ENCODE results near the gene IRF1.
"Not testable (repeated sequence)": the region's sequence is repeated elsewhere in the genome, so short reads cannot be mapped to it uniquely, and the experiment has no call there.

IRF1 gene

DNA sequence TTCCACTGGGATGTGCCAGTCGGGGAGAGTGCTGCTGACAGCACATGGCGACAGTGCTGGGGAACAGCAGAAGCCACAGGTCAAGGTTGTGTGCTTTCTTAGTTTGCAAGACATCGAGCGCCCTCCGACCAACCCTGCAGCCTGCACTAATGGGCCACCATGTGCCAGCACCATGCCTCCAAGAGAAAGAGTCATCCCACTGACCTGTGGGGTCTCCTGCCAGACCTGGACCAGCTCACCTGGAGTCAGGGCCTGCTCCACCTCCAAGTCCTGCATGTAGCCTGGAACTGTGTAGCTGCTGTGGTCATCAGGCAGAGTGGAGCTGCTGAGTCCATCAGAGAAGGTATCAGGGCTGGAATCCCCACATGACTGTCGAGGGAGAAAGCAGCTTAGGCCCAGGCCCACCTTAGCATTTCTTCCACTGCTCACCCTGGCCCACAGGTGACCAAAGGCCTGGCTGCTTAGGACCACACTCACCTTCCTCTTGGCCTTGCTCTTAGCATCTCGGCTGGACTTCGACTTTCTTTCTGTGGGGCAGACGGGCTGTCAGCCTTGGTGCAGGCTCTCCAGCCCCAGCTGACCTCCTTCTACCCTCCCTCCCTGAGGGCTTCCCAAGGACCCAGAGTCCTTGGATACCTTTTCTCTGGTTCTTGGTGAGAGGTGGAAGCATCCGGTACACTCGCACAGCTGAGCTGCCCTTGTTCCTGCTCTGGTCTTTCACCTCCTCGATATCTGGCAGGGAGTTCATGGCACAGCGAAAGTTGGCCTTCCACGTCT is 4.1 kb downstream of the IRF1 start:
- Mint-ChIP-seq H3K27me3 (ENCODE audit: low read depth, poor library complexity) (peaks cover 38% of the 10 kb centered on the region), H3K4me3 (no peak overlapping the region), H3K36me3 (ENCODE audit: low read depth) (no peaks in the 10 kb centered on the region), H3K27ac (no peak overlapping the region), H3K4me1 (peaks cover 5% of the 10 kb centered on the region), H3K9me3 (no peaks in the 10 kb centered on the region)
- no peak for DNase-seq
- TF ChIP-seq, protein P1, sequence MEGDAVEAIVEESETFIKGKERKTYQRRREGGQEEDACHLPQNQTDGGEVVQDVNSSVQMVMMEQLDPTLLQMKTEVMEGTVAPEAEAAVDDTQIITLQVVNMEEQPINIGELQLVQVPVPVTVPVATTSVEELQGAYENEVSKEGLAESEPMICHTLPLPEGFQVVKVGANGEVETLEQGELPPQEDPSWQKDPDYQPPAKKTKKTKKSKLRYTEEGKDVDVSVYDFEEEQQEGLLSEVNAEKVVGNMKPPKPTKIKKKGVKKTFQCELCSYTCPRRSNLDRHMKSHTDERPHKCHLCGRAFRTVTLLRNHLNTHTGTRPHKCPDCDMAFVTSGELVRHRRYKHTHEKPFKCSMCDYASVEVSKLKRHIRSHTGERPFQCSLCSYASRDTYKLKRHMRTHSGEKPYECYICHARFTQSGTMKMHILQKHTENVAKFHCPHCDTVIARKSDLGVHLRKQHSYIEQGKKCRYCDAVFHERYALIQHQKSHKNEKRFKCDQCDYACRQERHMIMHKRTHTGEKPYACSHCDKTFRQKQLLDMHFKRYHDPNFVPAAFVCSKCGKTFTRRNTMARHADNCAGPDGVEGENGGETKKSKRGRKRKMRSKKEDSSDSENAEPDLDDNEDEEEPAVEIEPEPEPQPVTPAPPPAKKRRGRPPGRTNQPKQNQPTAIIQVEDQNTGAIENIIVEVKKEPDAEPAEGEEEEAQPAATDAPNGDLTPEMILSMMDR (IDR thresholded peaks at IDR 0.05), result no peak

DNA sequence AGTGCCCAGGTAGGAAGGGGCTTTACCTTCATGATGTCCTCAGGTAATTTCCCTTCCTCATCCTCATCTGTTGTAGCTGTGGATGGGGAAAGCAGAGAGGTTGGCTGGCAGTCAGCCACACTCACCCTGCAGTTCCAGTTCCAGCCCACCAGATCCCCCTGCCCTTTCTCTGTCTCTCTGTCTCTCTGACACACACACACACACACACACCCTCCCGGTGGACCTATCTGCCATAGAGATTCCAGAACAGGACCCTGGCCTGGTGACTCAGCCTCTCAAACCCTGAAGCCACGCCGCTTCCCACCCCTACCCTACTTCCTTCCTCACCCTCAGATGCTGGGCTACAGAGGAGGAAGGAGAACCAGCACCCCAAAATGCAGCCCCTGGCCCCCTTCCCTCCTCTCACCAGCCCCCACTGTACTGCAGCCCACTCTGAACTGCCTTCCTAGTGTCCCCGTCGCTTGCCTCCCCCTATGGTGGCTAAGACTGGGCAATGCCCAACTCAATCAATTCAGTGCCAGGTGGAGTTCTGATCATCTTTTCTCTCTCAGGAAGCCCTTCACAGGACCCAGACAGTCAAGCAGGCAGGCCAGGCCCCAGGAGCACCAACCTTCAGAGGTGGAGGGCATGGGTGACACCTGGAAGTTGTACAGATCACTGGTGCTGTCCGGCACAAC is 4.8 kb downstream of the IRF1 start:
- peaks cover 9% of the 10 kb centered on the region for H3K4me1 Mint-ChIP-seq
- peaks cover 32% of the 10 kb centered on the region for H3K27me3 Mint-ChIP-seq (ENCODE audit: low read depth, poor library complexity)
- H3K36me3 Mint-ChIP-seq (ENCODE audit: low read depth), result no peaks in the 10 kb centered on the region
- no peak overlapping the region for H3K27ac Mint-ChIP-seq
- no peak overlapping the region for H3K4me3 Mint-ChIP-seq
- TF ChIP-seq, protein P1 (IDR thresholded peaks at IDR 0.05), result no peak
- no peak for DNase-seq
- no peaks in the 10 kb centered on the region for H3K9me3 Mint-ChIP-seq

DNA sequence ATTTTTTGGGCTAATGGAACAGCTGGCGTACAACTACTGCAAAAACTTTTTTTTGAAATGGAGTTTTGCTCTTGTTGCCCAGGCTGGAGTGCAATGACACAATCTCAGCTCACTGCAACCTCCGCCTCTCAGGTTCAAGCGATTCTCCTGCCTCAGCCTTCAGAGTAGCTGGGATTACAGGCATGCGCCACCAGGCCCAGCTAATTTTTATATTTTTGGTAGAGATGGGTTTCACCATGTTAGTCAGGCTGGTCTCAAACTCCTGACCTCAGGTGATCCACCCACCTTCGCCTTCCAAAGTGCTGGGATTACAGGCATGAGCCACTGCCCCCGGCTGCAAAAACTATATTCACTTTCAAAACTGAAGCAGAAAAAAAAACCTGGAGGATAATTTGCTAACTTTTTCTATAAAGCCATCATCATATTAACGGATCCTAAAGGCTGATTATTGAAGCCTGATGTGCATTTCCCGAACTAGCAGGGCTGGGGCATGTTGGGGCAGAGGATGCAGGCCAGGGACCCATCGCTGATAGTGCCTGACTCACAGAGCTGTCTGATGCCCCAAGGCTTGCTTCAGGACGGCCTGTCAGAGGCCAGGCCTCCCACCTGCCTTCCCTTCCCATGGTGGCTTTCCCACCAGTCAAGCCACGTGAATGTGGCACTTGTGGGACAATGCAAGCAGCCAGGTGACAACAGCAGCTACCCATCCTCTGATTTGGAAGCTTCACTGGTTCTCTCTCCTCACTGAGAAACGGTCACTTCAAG is 5.5 kb downstream of the IRF1 start:
- not testable (repeated sequence) for DNase-seq; H3K36me3 Mint-ChIP-seq (ENCODE audit: low read depth); H3K9me3 Mint-ChIP-seq; H3K4me3 Mint-ChIP-seq; H3K4me1 Mint-ChIP-seq; H3K27ac Mint-ChIP-seq
- peaks cover 32% of the 10 kb centered on the region for H3K27me3 Mint-ChIP-seq (ENCODE audit: low read depth, poor library complexity)

DNA sequence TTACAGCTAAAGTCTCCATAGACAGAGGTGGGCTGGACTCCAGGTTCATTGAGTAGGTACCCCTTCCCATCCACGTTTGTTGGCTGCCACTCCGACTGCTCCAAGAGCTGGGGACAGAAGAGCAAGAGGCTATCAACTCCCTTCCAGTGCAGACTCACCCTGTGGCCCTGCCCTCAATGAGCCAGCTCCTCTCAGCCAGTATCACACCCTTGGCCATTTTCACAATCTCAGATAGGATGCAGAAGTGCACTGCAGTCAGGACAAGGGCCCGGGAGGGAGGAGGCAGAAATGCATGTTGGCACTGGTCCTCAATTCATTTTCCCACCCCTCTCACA is 6.2 kb downstream of the IRF1 start:
- Mint-ChIP-seq H3K4me1 (peaks cover 5% of the 10 kb centered on the region), H3K27me3 (ENCODE audit: low read depth, poor library complexity) (peaks cover 25% of the 10 kb centered on the region), H3K9me3 (no peaks in the 10 kb centered on the region), H3K27ac (no peak overlapping the region), H3K36me3 (ENCODE audit: low read depth) (no peaks in the 10 kb centered on the region), H3K4me3 (no peak overlapping the region)
- TF ChIP-seq, protein P1 (IDR thresholded peaks at IDR 0.05), result no peak
- DNase-seq, result no peak

DNA sequence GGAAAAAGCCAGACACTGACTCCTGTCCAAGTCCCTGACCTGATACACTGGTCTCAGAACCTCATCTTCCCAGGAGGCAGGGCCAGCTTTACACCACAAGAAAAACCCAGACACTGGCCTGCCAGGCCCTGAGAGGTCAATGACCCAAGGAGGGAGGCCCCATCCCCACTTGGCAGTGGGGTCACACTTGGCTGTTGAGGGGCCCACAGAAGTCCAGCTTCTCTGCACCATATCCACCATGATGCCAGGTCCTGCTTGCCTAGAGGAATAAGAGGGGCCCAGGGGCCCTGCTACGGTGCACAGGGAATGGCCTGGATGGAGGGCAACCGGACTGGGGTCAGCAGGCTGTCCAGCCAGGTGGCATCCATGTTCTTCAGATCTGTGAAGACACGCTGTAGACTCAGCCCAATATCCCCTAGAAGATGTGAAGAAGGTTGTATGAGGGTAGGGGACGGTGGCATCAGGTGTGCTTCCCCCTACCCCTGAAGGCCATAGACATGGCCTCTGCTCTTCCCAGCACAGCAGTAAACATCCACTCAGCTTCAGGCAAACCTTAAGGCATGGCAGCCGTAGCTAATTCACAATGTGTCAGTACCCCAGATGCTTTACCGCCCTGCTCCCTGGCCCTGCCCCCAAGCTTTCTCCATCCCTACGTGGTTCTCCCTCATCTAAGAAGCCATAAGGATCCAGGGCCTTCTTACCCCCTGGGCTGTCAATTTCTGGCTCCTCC is 6.7 kb downstream of the IRF1 start:
- no peak for DNase-seq
- peaks cover 5% of the 10 kb centered on the region for H3K4me1 Mint-ChIP-seq

More for the DNA sequence above, 6.7 kb downstream of the IRF1 start:
- no peaks in the 10 kb centered on the region for H3K36me3 Mint-ChIP-seq (ENCODE audit: low read depth)
- peaks cover 20% of the 10 kb centered on the region for H3K27me3 Mint-ChIP-seq (ENCODE audit: low read depth, poor library complexity)
- no peak overlapping the region for H3K4me3 Mint-ChIP-seq
- TF ChIP-seq, protein P1 (IDR thresholded peaks at IDR 0.05), result no peak
- H3K9me3 Mint-ChIP-seq, result no peaks in the 10 kb centered on the region
- H3K27ac Mint-ChIP-seq, result no peak overlapping the region
